Caco-2 (cell line): Measurements from ENCODE around the gene B3GLCT. TPM values are rescaled to one million over a fixed set of nuclear protein-coding genes. Genes with fewer than 3 reads are reported as not detected.
A peak's percentile ranks its signal among the peaks of the same experiment; 100 is the strongest.

ENCODE experiments used
- BruUV-seq: library from RNA; stranded (reverse); fragments of 400-500 nt; replicated peaks from 2 replicates; lab custom pipeline; 2021; lab: Mats Ljungman, UMichigan
- CTCF ChIA-PET: fragments of 300-600 bp; sonication (Branson Sonifier 250); formaldehyde crosslinking; loops from one replicate; lab custom pipeline; 2022; ENCODE audit warnings: antibody characterized with exemption; lab: Charles Lee
- POLR2A ChIA-PET: fragments of 300-600 bp; sonication (Branson Sonifier 250); formaldehyde crosslinking; loops from one replicate; lab custom pipeline; 2022; ENCODE audit warnings: antibody characterized with exemption; lab: Charles Lee
- DNase-seq, 2 experiments: peaks; one replicate each; pipeline versions ENCODE4 v3.0.0 to v3.0.0-alpha.2; 2020 to 2022
- H3K27me3 ChIP-seq: replicated peaks from 2 replicates; pipeline ENCODE4 v1.6.0; 2011; ENCODE audit warnings: low read length; ENCODE audit not compliant: control insufficient read depth, insufficient read depth
- H3K36me3 ChIP-seq: 2 replicates; pipeline ENCODE4 v1.5.1; 2011; ENCODE audit warnings: low read length; ENCODE audit not compliant: control insufficient read depth, insufficient read depth
- H3K4me1 ChIP-seq: fragments of 250-450 bp; sonication (Bioruptor Pico); 2 replicates; pipeline ENCODE4 v1.5.1; 2020; ENCODE audit warnings: mild to moderate bottlenecking
- H3K4me3 ChIP-seq: 2 replicates; pipeline ENCODE4 v1.5.1; 2011; ENCODE audit warnings: low read depth, mild to moderate bottlenecking, control low read depth, low read length
- H3K9me3 ChIP-seq: fragments of 250-450 bp; sonication (Bioruptor Pico); 2 replicates; pipeline ENCODE4 v1.5.1; 2020; ENCODE audit warnings: mild to moderate bottlenecking, moderate library complexity
- H3K27ac Mint-ChIP-seq: one replicate; pipeline ENCODE4 v1.8.0; 2022; ENCODE audit warnings: mixed read lengths; ENCODE audit not compliant: unreplicated experiment
- H3K27me3 Mint-ChIP-seq: one replicate; pipeline ENCODE4 v1.8.0; 2022; ENCODE audit warnings: mixed read lengths; ENCODE audit not compliant: insufficient read depth, unreplicated experiment
- H3K36me3 Mint-ChIP-seq: one replicate; pipeline ENCODE4 v1.8.0; 2022; ENCODE audit warnings: mild to moderate bottlenecking, mixed read lengths; ENCODE audit not compliant: insufficient read depth, unreplicated experiment
- H3K4me1 Mint-ChIP-seq: one replicate; pipeline ENCODE4 v1.8.0; 2022; ENCODE audit warnings: low read depth, mixed read lengths; ENCODE audit not compliant: unreplicated experiment
- H3K4me3 Mint-ChIP-seq: one replicate; pipeline ENCODE4 v1.8.0; 2022; ENCODE audit warnings: mild to moderate bottlenecking, moderate library complexity, mixed read lengths; ENCODE audit not compliant: unreplicated experiment
- H3K9me3 Mint-ChIP-seq: one replicate; pipeline ENCODE4 v1.8.0; 2022; ENCODE audit warnings: mixed read lengths; ENCODE audit not compliant: unreplicated experiment
- CTCF ChIP-seq, 2 experiments: fragments of 200-600 bp in 1 of 2; IDR thresholded peaks; 1 replicate in 1 of 2; 2 replicates in 1 of 2; pipeline versions ENCODE4 v1.5.1 to v1.8.0; 2011 to 2022; ENCODE audit warnings: antibody characterized with exemption in 1 of 2, control low read depth in 1 of 2, inconsistent platforms in 1 of 2, low read depth in 1 of 2, low read length in 1 of 2, mild to moderate bottlenecking in 1 of 2, moderate library complexity in 1 of 2; ENCODE audit not compliant: insufficient read depth in 1 of 2, severe bottlenecking in 1 of 2, unreplicated experiment in 1 of 2
- intact Hi-C: fragments of 100-400 bp; cut with micrococcal nuclease; formaldehyde crosslinking; loops from one replicate; pipeline ENCODE4 v1.10.0; 2022; ENCODE audit not compliant: unreplicated experiment
- total RNA-seq: library from RNA; stranded (reverse); gene quantifications from 2 replicates; pipeline ENCODE4 v1.2.3, GENCODE V29; 2022

The B3GLCT gene
- total RNA-seq, 1 experiment from 2014 or later: 4.5 TPM

GRCh38 chr13:31236211-31236786 lies 36.5 kb downstream of the B3GLCT start:
- Mint-ChIP-seq H3K4me3 (no peak overlapping the region), H3K27ac (no peak overlapping the region), H3K4me1 (no peaks in the 10 kb centered on the region), H3K36me3 (no peaks in the 10 kb centered on the region), H3K27me3 (no peaks in the 10 kb centered on the region), H3K9me3 (no peaks in the 10 kb centered on the region)
- ChIA-PET CTCF (interaction anchor here (0.6 to 3.2 kb wide), 4 partner anchors 23 to 534 kb away, joined by 3 to 24 read pairs (median 3); no protein-coding TSS in a partner anchor), POLR2A (no interaction called here)
- DNase-seq: peak in 1 of 2 experiments; percentile 39
- H3K27me3 ChIP-seq: no peaks in the 10 kb centered on the region
- H3K9me3 ChIP-seq: no peaks in the 10 kb centered on the region
- H3K36me3 ChIP-seq: no peaks in the 10 kb centered on the region
- TF ChIP-seq CTCF (IDR thresholded peaks at IDR 0.05; ENCODE audit: insufficient read depth in 1 of 2, low read depth in 1 of 2, low read length in 1 of 2, severe bottlenecking in 1 of 2, unreplicated experiment in 1 of 2): peak; percentile 74 to 82
- H3K4me3 ChIP-seq: no peak overlapping the region
- no peaks in the 10 kb centered on the region for H3K4me1 ChIP-seq
- no TSS peak for BruUV-seq
- intact Hi-C loops: loop anchor here (1.0 to 5.0 kb wide), 2 partner anchors 188 to 506 kb away; no protein-coding TSS in a partner anchor

- DNase-seq: no peak
- H3K36me3 ChIP-seq: no peaks in the 10 kb centered on the region
- POLR2A ChIA-PET: no interaction called here
- CTCF ChIA-PET: no interaction called here
- Mint-ChIP-seq H3K9me3 (no peaks in the 10 kb centered on the region), H3K36me3 (no peaks in the 10 kb centered on the region), H3K4me3 (no peak overlapping the region), H3K4me1 (no peaks in the 10 kb centered on the region), H3K27me3 (no peaks in the 10 kb centered on the region), H3K27ac (no peak overlapping the region)
- no peak for TF ChIP-seq CTCF (IDR thresholded peaks at IDR 0.05; ENCODE audit: insufficient read depth in 1 of 2, low read depth in 1 of 2, low read length in 1 of 2, severe bottlenecking in 1 of 2, unreplicated experiment in 1 of 2)
- H3K27me3 ChIP-seq: no peaks in the 10 kb centered on the region
- no peaks in the 10 kb centered on the region for H3K9me3 ChIP-seq
- H3K4me1 ChIP-seq: no peaks in the 10 kb centered on the region
- no peak overlapping the region for H3K4me3 ChIP-seq
- no TSS peak for BruUV-seq
- intact Hi-C loops: no loop called here
These were observed 41.1 kb downstream of the B3GLCT start for GRCh38 chr13:31240921-31241320.

GRCh38 chr13:31242367-31242766 lies 42.6 kb downstream of the B3GLCT start:
- intact Hi-C loops: no loop called here
- CTCF ChIA-PET: no interaction called here
- no peaks in the 10 kb centered on the region for H3K9me3 ChIP-seq
- no peak for TF ChIP-seq CTCF (IDR thresholded peaks at IDR 0.05; ENCODE audit: insufficient read depth in 1 of 2, low read depth in 1 of 2, low read length in 1 of 2, severe bottlenecking in 1 of 2, unreplicated experiment in 1 of 2)
- Mint-ChIP-seq H3K27me3 (no peaks in the 10 kb centered on the region), H3K27ac (no peak overlapping the region), H3K36me3 (no peaks in the 10 kb centered on the region), H3K4me1 (peaks cover 7% of the 10 kb centered on the region), H3K4me3 (no peak overlapping the region), H3K9me3 (no peaks in the 10 kb centered on the region)
- H3K36me3 ChIP-seq: no peaks in the 10 kb centered on the region
- no peak for DNase-seq
- H3K27me3 ChIP-seq: no peaks in the 10 kb centered on the region
- POLR2A ChIA-PET: no interaction called here
- H3K4me1 ChIP-seq: no peaks in the 10 kb centered on the region
- H3K4me3 ChIP-seq: no peak overlapping the region
- BruUV-seq: no TSS peak
